ENCODE data around the gene CITED1. TPM values are rescaled to one million over a fixed set of nuclear protein-coding genes. Genes with fewer than 3 reads are reported as not detected.

CITED1 gene
- total and polyA plus RNA-seq, 2 donors (not counting 3 experiments of a cell fraction or from before 2014, with no cell fraction given) = not detected

DNA sequence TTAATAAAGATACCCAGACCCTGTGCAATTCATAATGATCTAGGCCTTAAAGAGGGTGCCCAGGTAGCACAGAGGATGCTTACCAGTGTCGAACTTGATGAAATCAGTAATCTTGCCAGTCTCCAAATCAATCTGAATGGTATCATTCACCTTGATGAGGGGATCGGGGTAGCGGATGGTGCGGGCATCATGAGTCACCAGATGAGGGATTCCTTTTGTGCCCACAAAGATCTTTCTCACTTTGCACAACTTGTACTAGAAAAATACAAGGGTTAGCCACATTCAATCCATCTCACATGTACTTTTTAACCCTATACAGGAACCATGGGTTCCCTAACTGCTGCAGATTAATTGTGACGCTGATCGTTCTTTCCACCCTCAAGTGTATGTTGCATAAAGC lies 32.0 kb downstream of the CITED1 start:
- Histone ChIP-seq H3K9me3 (replicated peaks; ENCODE audit: control insufficient read depth, insufficient read depth, low read length) (no peaks in the 10 kb centered on the region), H3K9me1 (replicated peaks; ENCODE audit: control insufficient read depth, extremely low read depth, insufficient read depth, low read length) (no peaks in the 10 kb centered on the region), H3K27ac (ENCODE audit: insufficient read depth, low read depth, low read length) (no peak overlapping the region), H3K27me3 (ENCODE audit: control insufficient read depth in 2 of 2, insufficient read depth in 2 of 2, low read length in 2 of 2) (no peaks in the 10 kb centered on the region), H2AFZ (ENCODE audit: low read depth, low read length) (no peak overlapping the region), H3K9ac (replicated peaks; ENCODE audit: extremely low read depth, insufficient read depth, low read length) (no peak overlapping the region), H3K4me1 (ENCODE audit: control insufficient read depth, extremely low read depth, insufficient read depth, low read length) (peaks cover 52% of the 10 kb centered on the region), H3K79me2 (ENCODE audit: control insufficient read depth, insufficient read depth, low read length) (peaks cover 45% of the 10 kb centered on the region), H3K4me2 (ENCODE audit: insufficient read depth, low read length) (peak overlapping the region; percentile 88), H3K36me3 (ENCODE audit: control insufficient read depth in 2 of 2, extremely low read depth in 1 of 2, insufficient read depth in 2 of 2, low read length in 2 of 2) (peaks cover 19% of the 10 kb centered on the region in 2 experiments), H4K20me1 (replicated peaks; ENCODE audit: control insufficient read depth, extremely low read depth, insufficient read depth, low read length) (no peaks in the 10 kb centered on the region), H3K4me3 (replicated peaks in 1 of 3; ENCODE audit: insufficient read depth in 1 of 3, low read depth in 1 of 3, low read length in 3 of 3) (peak overlapping the region in 1 of 3 experiments; percentile 97)
- dilution Hi-C loops (cut with MboI; ENCODE audit: extremely low pct_ligation_motif_present, low sequenced_read_pairs) (no loop called here), intact Hi-C loops (cut with micrococcal nuclease) (no loop called here)
- TF ChIP-seq POLR2AphosphoS5 (IDR thresholded peaks at IDR 0.05; ENCODE audit: insufficient read depth, low read depth, low read length) (no peak), CTCF (IDR thresholded peaks at IDR 0.05; ENCODE audit: extremely low read depth in 1 of 2, insufficient read depth in 1 of 2, low read depth in 1 of 2, low read length in 2 of 2) (no peak), EZH2 (IDR thresholded peaks at IDR 0.05; ENCODE audit: borderline replicate concordance, low read depth, low read length, severe bottlenecking) (no peak), MYC (IDR thresholded peaks at IDR 0.05; ENCODE audit: low read depth, low read length) (no peak), POLR2A (IDR thresholded peaks at IDR 0.05; ENCODE audit: low read depth, low read length) (no peak), MAX (IDR thresholded peaks at IDR 0.05; ENCODE audit: insufficient read depth, insufficient read length) (no peak), JUN (IDR thresholded peaks at IDR 0.05; ENCODE audit: borderline replicate concordance, insufficient read depth, insufficient read length, low read depth) (no peak), GATA2 (IDR thresholded peaks at IDR 0.05; ENCODE audit: insufficient read depth, insufficient read length, low read depth, low read length) (no peak), FOS (IDR thresholded peaks at IDR 0.05; ENCODE audit: borderline replicate concordance, insufficient read depth, low read length) (no peak)
- no peak for DNase-seq (ENCODE audit: low read depth, low spot score)
- POLR2A ChIA-PET = no interaction called here
- BruUV-seq (replicated peaks) = no TSS peak
- no peak for FAIRE-seq
- CTCF ChIA-PET = interaction anchor here (1.1 kb wide), 1 partner anchor 30 kb away, joined by 4 read pairs; no protein-coding TSS in a partner anchor
